HG02798 (cell line): ENCODE measurements around the gene PLXNA1.

Source experiments
- ATAC-seq: cut with Tn5 transposase; IDR thresholded peaks from one replicate; pipeline ENCODE4 v1.9.1; 2021; ENCODE audit warnings: mild to moderate bottlenecking; ENCODE audit not compliant: unreplicated experiment, poor library complexity

The PLXNA1 gene

GRCh38 chr3:127032296-127032990 is 49.5 kb downstream of the PLXNA1 start:
- ATAC-seq, result no peak
